OCI-LY7 (cell line): ENCODE data around the gene FAM184B. TPM values are rescaled to one million over a fixed set of nuclear protein-coding genes. Genes with fewer than 3 reads are reported as not detected.

Experiments used
- BruUV-seq: library from RNA; stranded (reverse); fragments of 400-500 nt; replicated peaks from 2 replicates; lab custom pipeline; 2021; lab: Mats Ljungman, UMichigan
- CTCF ChIA-PET: fragments of 300-600 bp; sonication (Branson Sonifier 250); formaldehyde crosslinking; loops from one replicate; lab custom pipeline; 2022; ENCODE audit warnings: antibody characterized with exemption; ENCODE audit not compliant: unreplicated experiment; lab: Charles Lee
- POLR2A ChIA-PET: fragments of 300-600 bp; sonication (Branson Sonifier 250); formaldehyde crosslinking; loops from one replicate; lab custom pipeline; 2022; ENCODE audit warnings: antibody characterized with exemption; lab: Charles Lee
- DNase-seq: peaks from one replicate; pipeline ENCODE4 v3.0.0-alpha.2; 2015; ENCODE audit warnings: low spot score
- H2AFZ ChIP-seq: fragments of 200-600 bp; sonication (generic), shearing (Covaris generic); 2 replicates; pipeline ENCODE4 v1.6.1; 2014; ENCODE audit warnings: mild to moderate bottlenecking, antibody characterized with exemption, low read length, moderate library complexity
- H3K27ac ChIP-seq: fragments of 200-600 bp; sonication (generic); 2 replicates; pipeline ENCODE4 v1.5.1; 2014; ENCODE audit warnings: mixed run types, low read depth, mild to moderate bottlenecking, moderate library complexity, low read length, inconsistent platforms; ENCODE audit not compliant: poor library complexity, severe bottlenecking
- H3K36me3 ChIP-seq: fragments of 200-600 bp; sonication (generic); 2 replicates; pipeline ENCODE4 v1.6.1; 2014; ENCODE audit warnings: mild to moderate bottlenecking, antibody characterized with exemption, low read length, moderate library complexity, mixed read lengths; ENCODE audit not compliant: insufficient read depth
- H3K4me1 ChIP-seq: fragments of 200-600 bp; sonication (generic); 2 replicates; pipeline ENCODE4 v1.5.1; 2014; ENCODE audit warnings: mild to moderate bottlenecking, low read length; ENCODE audit not compliant: insufficient read depth, poor library complexity, severe bottlenecking
- H3K4me2 ChIP-seq: fragments of 200-600 bp; sonication (generic); 2 replicates; pipeline ENCODE4 v1.6.1; 2014; ENCODE audit warnings: mild to moderate bottlenecking, low read length
- H3K4me3 ChIP-seq: fragments of 200-600 bp; sonication (generic); 2 replicates; pipeline ENCODE4 v1.5.1; 2014; ENCODE audit warnings: mild to moderate bottlenecking, low read depth, low read length; ENCODE audit not compliant: poor library complexity, severe bottlenecking
- H3K79me2 ChIP-seq: fragments of 200-600 bp; sonication (generic); 2 replicates; pipeline ENCODE4 v1.6.1; 2016; ENCODE audit warnings: low read depth, mild to moderate bottlenecking, low read length, moderate library complexity, mixed read lengths; ENCODE audit not compliant: insufficient read depth
- H3K9me2 ChIP-seq: fragments of 200-600 bp; sonication (generic); 2 replicates; pipeline ENCODE4 v1.6.1; 2016; ENCODE audit warnings: mild to moderate bottlenecking, low read length, mixed read lengths; ENCODE audit not compliant: insufficient read depth
- H3K9me3 ChIP-seq: fragments of 200-600 bp; sonication (generic); 2 replicates; pipeline ENCODE4 v1.6.1; 2014; ENCODE audit warnings: mild to moderate bottlenecking, mixed run types, low read length, mixed read lengths
- H4K20me1 ChIP-seq: fragments of 200-600 bp; sonication (generic); 2 replicates; pipeline ENCODE4 v1.6.1; 2014; ENCODE audit warnings: mild to moderate bottlenecking, antibody characterized with exemption, low read length, moderate library complexity, mixed read lengths; ENCODE audit not compliant: insufficient read depth
- EZH2phosphoT487 ChIP-seq: fragments of 200-600 bp; sonication (generic); IDR thresholded peaks from 2 replicates; pipeline ENCODE4 v1.6.1; 2018; ENCODE audit warnings: low read depth, borderline replicate concordance, mild to moderate bottlenecking, mixed run types, antibody characterized with exemption, low read length, moderate library complexity, mixed read lengths
- intact Hi-C: fragments of 100-400 bp; cut with micrococcal nuclease; formaldehyde crosslinking; loops from one replicate; pipeline ENCODE4 v1.10.0; 2022; ENCODE audit not compliant: unreplicated experiment
- total RNA-seq, 2 experiments: library from RNA; depleted of rRNA in 1 of 2; stranded (reverse); fragments of >200 nt in 1 of 2; shearing (Covaris generic) in 1 of 2; gene quantifications; 2 replicates each; pipeline ENCODE4 v1.2.3, GENCODE V29; 2014 to 2022
- TF ChIP-seq, protein P1 (sequence below): fragments of 200-600 bp; sonication (generic); conservative IDR thresholded peaks from 2 replicates; pipeline ENCODE4 v1.5.1; 2014; ENCODE audit warnings: mild to moderate bottlenecking, antibody characterized with exemption, low read length, moderate library complexity, mixed read lengths

FAM184B gene
- total RNA-seq, 2 experiments from 2014 or later: not detected

DNA sequence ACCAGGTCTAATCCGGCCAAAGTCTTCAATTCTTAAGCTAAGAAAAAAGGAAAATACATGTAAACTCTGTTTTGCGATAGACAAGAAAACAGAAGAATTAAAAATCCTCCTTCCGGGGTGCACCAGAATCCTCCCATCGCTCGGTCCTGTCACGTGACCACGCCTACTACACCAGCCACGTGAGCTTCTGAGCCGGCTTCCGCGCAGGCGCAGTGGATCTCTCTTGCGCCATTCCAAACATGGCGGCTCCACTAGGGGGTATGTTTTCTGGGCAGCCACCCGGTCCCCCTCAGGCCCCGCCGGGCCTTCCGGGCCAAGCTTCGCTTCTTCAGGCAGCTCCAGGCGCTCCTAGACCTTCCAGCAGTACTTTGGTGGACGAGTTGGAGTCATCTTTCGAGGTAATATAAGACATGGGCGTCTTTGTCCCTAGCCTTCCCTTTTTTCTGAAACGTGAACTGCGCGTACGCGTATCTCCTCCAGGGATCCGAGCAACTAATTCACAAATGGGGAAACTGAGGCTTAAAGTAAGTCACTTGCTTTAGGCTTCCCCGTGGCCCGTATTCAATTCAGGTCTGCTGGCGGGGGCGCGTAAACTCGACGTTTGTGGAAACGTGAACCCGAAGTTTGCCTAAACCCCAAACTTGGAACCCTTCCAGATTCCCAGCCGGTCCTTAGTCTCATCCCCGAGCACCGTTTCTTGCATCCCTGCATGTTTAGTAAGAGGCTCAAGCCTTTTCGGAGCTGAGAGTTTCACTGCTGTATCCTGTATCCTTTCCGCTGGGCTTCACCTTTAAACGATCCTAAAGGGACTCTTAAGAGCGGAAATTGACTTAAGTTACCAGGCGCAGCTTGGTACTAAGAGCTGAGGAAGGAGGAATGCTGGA lies 166.8 kb downstream of the FAM184B start, which contains the start of gene MED28:
Gene MED28, plus strand, starts transcription at position 226 of the 884 bp plus-strand sequence. Its CDS starts 14 bp downstream, at position 240.
- peak; percentile 98 for DNase-seq
- Histone ChIP-seq H3K36me3 (peaks cover 39% of the 10 kb centered on the region), H3K9me2 (no peaks in the 10 kb centered on the region), H4K20me1 (peaks cover 13% of the 10 kb centered on the region; the same call in 1 of the 2 replicates), H3K27ac (peak within 1 kb of the TSS; percentile 52), H3K9me3 (no peaks in the 10 kb centered on the region), H2AFZ (peak within 1 kb of the TSS; percentile 95), H3K79me2 (peaks cover 57% of the 10 kb centered on the region), H3K4me1 (peaks cover 32% of the 10 kb centered on the region), H3K4me2 (peak within 1 kb of the TSS; percentile 90), H3K4me3 (peak within 1 kb of the TSS; percentile 88)
- ChIA-PET CTCF (interaction anchor here (0.6 kb wide), 1 partner anchor 110 kb away, joined by 3 read pairs; no protein-coding TSS in a partner anchor), POLR2A (interaction anchor here (0.8 to 2.6 kb wide), 17 partner anchors 9 to 64 kb away, joined by 3 to 19 read pairs (median 5); partner anchors contain the start of gene LAP3)
- TSS peak; percentile 93 for BruUV-seq
- intact Hi-C loops: loop anchor here (1.0 kb wide), 3 partner anchors 19 to 196 kb away; partner anchors contain the start of genes DCAF16 and NCAPG
- TF ChIP-seq, protein P1, sequence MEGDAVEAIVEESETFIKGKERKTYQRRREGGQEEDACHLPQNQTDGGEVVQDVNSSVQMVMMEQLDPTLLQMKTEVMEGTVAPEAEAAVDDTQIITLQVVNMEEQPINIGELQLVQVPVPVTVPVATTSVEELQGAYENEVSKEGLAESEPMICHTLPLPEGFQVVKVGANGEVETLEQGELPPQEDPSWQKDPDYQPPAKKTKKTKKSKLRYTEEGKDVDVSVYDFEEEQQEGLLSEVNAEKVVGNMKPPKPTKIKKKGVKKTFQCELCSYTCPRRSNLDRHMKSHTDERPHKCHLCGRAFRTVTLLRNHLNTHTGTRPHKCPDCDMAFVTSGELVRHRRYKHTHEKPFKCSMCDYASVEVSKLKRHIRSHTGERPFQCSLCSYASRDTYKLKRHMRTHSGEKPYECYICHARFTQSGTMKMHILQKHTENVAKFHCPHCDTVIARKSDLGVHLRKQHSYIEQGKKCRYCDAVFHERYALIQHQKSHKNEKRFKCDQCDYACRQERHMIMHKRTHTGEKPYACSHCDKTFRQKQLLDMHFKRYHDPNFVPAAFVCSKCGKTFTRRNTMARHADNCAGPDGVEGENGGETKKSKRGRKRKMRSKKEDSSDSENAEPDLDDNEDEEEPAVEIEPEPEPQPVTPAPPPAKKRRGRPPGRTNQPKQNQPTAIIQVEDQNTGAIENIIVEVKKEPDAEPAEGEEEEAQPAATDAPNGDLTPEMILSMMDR: no peak
- TF ChIP-seq EZH2phosphoT487: no peak

DNA sequence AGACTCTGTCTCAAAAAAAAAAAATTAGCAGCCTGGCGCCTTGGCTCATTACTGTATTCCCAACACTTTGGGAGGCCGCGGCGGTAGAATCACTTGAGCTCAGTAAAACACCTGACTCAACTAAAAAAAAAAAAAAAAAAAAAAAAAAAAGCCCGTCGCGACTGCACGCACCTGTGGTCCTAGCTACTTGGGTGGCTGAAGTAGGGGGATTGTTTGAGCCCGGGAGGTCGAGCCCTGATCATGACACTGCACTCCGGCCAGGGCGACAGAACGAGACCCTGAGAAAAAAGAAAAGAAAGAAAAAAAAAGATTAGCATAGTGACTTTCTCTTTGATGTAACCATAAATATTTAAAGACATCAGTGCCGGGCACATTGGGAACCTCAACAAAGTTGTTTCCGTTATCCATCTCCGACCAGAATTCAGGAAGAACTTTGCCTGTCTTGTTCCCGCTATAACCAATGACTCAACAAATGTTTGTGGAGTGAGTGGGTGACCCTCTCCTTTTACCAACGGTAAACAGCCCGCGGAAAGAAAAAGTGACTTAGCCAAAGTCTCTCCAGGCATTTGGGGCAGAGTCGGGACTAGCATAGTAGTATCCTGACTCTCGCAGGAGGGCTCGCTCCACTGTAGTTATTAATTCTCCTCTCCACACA lies 167.5 kb downstream of the FAM184B start:
- Histone ChIP-seq H3K9me3 (no peaks in the 10 kb centered on the region), H4K20me1 (peaks cover 6% of the 10 kb centered on the region; the same call in 1 of the 2 replicates), H3K36me3 (peaks cover 31% of the 10 kb centered on the region), H3K4me1 (peaks cover 28% of the 10 kb centered on the region), H3K4me2 (peak overlapping the region; percentile 78), H3K27ac (peak overlapping the region; percentile 52), H3K79me2 (peaks cover 49% of the 10 kb centered on the region), H3K9me2 (no peaks in the 10 kb centered on the region), H3K4me3 (peak overlapping the region; percentile 88), H2AFZ (peak overlapping the region; percentile 95)
- CTCF ChIA-PET: interaction anchor here (0.6 kb wide), 1 partner anchor 110 kb away, joined by 3 read pairs; no protein-coding TSS in a partner anchor
- DNase-seq: peak; percentile 16
- intact Hi-C loops: loop anchor here (1.0 kb wide), 3 partner anchors 19 to 196 kb away; partner anchors contain the start of genes DCAF16 and NCAPG
- BruUV-seq: TSS peak; percentile 98
- no peak for TF ChIP-seq EZH2phosphoT487
- TF ChIP-seq, protein P1: no peak
- POLR2A ChIA-PET: interaction anchor here (0.6 to 2.6 kb wide), 18 partner anchors 9 to 1347 kb away, joined by 3 to 19 read pairs (median 4); no protein-coding TSS in a partner anchor
